Measurements from ENCODE around the gene SDR39U1.

SDR39U1 gene

GRCh38 chr14:24427537-24428508, 14.8 kb downstream of the SDR39U1 start:
- TF ChIP-seq, protein P1, sequence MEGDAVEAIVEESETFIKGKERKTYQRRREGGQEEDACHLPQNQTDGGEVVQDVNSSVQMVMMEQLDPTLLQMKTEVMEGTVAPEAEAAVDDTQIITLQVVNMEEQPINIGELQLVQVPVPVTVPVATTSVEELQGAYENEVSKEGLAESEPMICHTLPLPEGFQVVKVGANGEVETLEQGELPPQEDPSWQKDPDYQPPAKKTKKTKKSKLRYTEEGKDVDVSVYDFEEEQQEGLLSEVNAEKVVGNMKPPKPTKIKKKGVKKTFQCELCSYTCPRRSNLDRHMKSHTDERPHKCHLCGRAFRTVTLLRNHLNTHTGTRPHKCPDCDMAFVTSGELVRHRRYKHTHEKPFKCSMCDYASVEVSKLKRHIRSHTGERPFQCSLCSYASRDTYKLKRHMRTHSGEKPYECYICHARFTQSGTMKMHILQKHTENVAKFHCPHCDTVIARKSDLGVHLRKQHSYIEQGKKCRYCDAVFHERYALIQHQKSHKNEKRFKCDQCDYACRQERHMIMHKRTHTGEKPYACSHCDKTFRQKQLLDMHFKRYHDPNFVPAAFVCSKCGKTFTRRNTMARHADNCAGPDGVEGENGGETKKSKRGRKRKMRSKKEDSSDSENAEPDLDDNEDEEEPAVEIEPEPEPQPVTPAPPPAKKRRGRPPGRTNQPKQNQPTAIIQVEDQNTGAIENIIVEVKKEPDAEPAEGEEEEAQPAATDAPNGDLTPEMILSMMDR (IDR thresholded peaks at IDR 0.05; ENCODE audit: low read depth, low read length, missing control alignments), result no peak
- no peak for DNase-seq (ENCODE audit: low read depth)
- no peak overlapping the region for H3K4me3 ChIP-seq (ENCODE audit: low read depth, low read length)

GRCh38 chr14:24426912-24427536, 15.6 kb downstream of the SDR39U1 start:
- no peak for DNase-seq (ENCODE audit: low read depth)
- no peak overlapping the region for H3K4me3 ChIP-seq (ENCODE audit: low read depth, low read length)
- TF ChIP-seq, protein P1 (IDR thresholded peaks at IDR 0.05; ENCODE audit: low read depth, low read length, missing control alignments), result no peak

- no peak overlapping the region for H3K4me3 ChIP-seq (ENCODE audit: low read depth, low read length)
- TF ChIP-seq, protein P1 (IDR thresholded peaks at IDR 0.05; ENCODE audit: low read depth, low read length, missing control alignments), result no peak
- DNase-seq (ENCODE audit: low read depth), result no peak
These were observed 16.2 kb downstream of the SDR39U1 start for GRCh38 chr14:24426150-24426911.

DNA sequence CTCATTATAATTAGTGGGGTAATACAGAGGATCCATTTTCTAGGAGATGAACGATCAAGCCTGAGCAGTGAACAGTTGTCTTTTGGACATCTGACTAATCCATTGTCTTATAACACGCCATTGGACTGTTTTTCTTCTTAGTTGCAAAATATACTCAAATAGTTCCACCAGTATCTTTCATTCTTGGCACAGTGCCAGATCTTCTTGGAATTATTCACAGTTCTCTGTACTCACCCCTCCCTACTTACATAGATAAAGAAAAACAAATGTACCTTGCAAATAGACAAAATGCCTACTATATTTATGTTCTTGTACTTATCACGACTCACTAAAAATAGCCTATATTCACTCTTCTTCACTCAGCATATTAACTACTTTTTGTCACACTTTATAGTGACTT, 16.9 kb downstream of the SDR39U1 start:
- no peak overlapping the region for H3K4me3 ChIP-seq (ENCODE audit: low read depth, low read length)
- DNase-seq (ENCODE audit: low read depth), result no peak
- TF ChIP-seq, protein P1 (IDR thresholded peaks at IDR 0.05; ENCODE audit: low read depth, low read length, missing control alignments), result no peak

DNA sequence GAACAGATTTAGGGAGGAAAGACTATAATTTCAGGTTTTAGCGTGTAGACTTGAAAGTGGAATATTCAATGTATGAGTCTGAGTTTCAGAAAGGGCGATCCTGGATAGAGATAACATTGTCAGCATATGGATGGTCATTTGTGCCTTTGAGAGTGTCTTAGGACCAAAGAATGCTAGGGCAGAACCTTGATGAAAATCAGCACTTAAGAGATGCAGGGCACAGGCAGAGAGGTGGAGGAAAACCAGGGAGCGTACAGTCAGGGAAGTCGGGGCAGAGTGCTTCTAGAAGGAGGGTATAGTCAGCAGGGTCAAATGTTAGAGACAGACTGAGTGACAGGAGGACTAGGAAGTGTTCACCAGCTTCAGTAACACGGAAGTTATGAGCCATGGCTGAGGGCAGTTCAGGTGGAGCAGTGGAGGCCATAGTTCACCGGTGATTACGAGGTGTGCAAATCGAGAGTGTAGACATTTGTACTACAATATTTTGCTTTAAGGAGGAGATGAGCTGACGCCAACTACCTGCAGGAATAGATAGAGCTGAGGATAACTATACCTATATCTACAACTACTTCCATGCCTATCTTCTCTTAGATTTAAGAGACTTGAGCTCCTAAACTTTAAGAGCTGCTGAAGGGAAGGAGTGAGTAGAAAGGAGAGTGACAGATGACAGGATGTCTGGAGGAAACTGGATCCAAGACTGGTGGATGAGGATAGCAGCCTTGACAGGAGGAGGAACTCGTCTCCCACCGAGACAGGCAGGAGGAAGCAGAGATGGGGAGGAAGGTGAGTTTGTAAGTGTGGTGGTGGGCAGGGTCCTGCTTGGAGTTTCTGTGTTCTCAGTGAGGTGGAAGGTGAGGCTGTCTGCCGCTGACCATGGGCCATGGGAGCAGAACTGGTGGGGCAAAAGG, 19.6 kb downstream of the SDR39U1 start:
- DNase-seq (ENCODE audit: low read depth), result no peak
- H3K4me3 ChIP-seq (ENCODE audit: low read depth, low read length), result no peak overlapping the region
- TF ChIP-seq, protein P1 (IDR thresholded peaks at IDR 0.05; ENCODE audit: low read depth, low read length, missing control alignments), result no peak

GRCh38 chr14:24422261-24422660, 20.3 kb downstream of the SDR39U1 start:
- no peak for DNase-seq (ENCODE audit: low read depth)
- TF ChIP-seq, protein P1 (IDR thresholded peaks at IDR 0.05; ENCODE audit: low read depth, low read length, missing control alignments), result no peak

More at GRCh38 chr14:24422261-24422660, 20.3 kb downstream of the SDR39U1 start:
- H3K4me3 ChIP-seq (ENCODE audit: low read depth, low read length), result no peak overlapping the region

Measured in GM12864 (cell line).